ENCODE results near the gene RPS6KC1. TPM values are rescaled to one million over a fixed set of nuclear protein-coding genes. Genes with fewer than 3 reads are reported as not detected.
"Not testable (repeated sequence)": the region's sequence is repeated elsewhere in the genome, so short reads cannot be mapped to it uniquely, and the experiment has no call there.

Gene RPS6KC1
- total and polyA plus RNA-seq, 4 donors = 26.2 to 66.9 (median 33.8) TPM

- 77% methylated on average over 3 of the region's 5 CpGs for WGBS (ENCODE audit: insufficient coverage)
- Histone ChIP-seq H3K27me3 (ENCODE audit: control insufficient read depth, insufficient read depth, low read length) (no peaks in the 10 kb centered on the region), H3K36me3 (ENCODE audit: control insufficient read depth, insufficient read depth, low read length) (no peaks in the 10 kb centered on the region), H3K27ac (ENCODE audit: low read depth, low read length) (no peak overlapping the region), H3K4me1 (ENCODE audit: control insufficient read depth, insufficient read depth, low read length) (no peaks in the 10 kb centered on the region), H3K9me3 (ENCODE audit: control insufficient read depth, insufficient read depth, low read length) (peaks cover 13% of the 10 kb centered on the region), H3K4me3 (ENCODE audit: low read depth, low read length) (no peak overlapping the region)
- no peak for DNase-seq (ENCODE audit: low read depth in 4 of 6, low spot score in 6 of 6)
Observed at GRCh38 chr1:213194383-213194782, 143.3 kb downstream of the RPS6KC1 start.

GRCh38 chr1:213194855-213195254, 143.8 kb downstream of the RPS6KC1 start:
- no peak overlapping the region for H3K27ac ChIP-seq (ENCODE audit: low read depth, low read length)
- no peak for DNase-seq (ENCODE audit: low read depth in 4 of 6, low spot score in 6 of 6)
- H3K27me3 ChIP-seq (ENCODE audit: control insufficient read depth, insufficient read depth, low read length) = no peaks in the 10 kb centered on the region
- H3K4me1 ChIP-seq (ENCODE audit: control insufficient read depth, insufficient read depth, low read length) = no peaks in the 10 kb centered on the region
- H3K36me3 ChIP-seq (ENCODE audit: control insufficient read depth, insufficient read depth, low read length) = no peaks in the 10 kb centered on the region
- H3K4me3 ChIP-seq (ENCODE audit: low read depth, low read length) = no peak overlapping the region
- H3K9me3 ChIP-seq (ENCODE audit: control insufficient read depth, insufficient read depth, low read length) = peaks cover 14% of the 10 kb centered on the region

GRCh38 chr1:213196328-213197054, 145.4 kb downstream of the RPS6KC1 start:
- 98% methylated on average over 6 of the region's 10 CpGs for WGBS (ENCODE audit: insufficient coverage)
- not testable (repeated sequence) for H3K4me1 ChIP-seq (ENCODE audit: control insufficient read depth, insufficient read depth, low read length); H3K36me3 ChIP-seq (ENCODE audit: control insufficient read depth, insufficient read depth, low read length); DNase-seq (ENCODE audit: low read depth in 4 of 6, low spot score in 6 of 6); H3K9me3 ChIP-seq (ENCODE audit: control insufficient read depth, insufficient read depth, low read length); H3K4me3 ChIP-seq (ENCODE audit: low read depth, low read length); H3K27me3 ChIP-seq (ENCODE audit: control insufficient read depth, insufficient read depth, low read length); H3K27ac ChIP-seq (ENCODE audit: low read depth, low read length)

- no CpG with 5 or more reads among the region's 3 CpGs for WGBS (ENCODE audit: insufficient coverage)
Observed at GRCh38 chr1:213200630-213201029, 149.6 kb downstream of the RPS6KC1 start.

GRCh38 chr1:213201380-213202155, 150.5 kb downstream of the RPS6KC1 start:
- peaks cover 7% of the 10 kb centered on the region for H3K9me3 ChIP-seq (ENCODE audit: control insufficient read depth, insufficient read depth, low read length)
- H3K27me3 ChIP-seq (ENCODE audit: control insufficient read depth, insufficient read depth, low read length) = no peaks in the 10 kb centered on the region
- no peaks in the 10 kb centered on the region for H3K36me3 ChIP-seq (ENCODE audit: control insufficient read depth, insufficient read depth, low read length)
- no peaks in the 10 kb centered on the region for H3K4me1 ChIP-seq (ENCODE audit: control insufficient read depth, insufficient read depth, low read length)
- no peak overlapping the region for H3K4me3 ChIP-seq (ENCODE audit: low read depth, low read length)
- H3K27ac ChIP-seq (ENCODE audit: low read depth, low read length) = no peak overlapping the region
- no peak for DNase-seq (ENCODE audit: low read depth in 4 of 6, low spot score in 6 of 6)
- no CpG with 5 or more reads among the region's 1 CpG for WGBS (ENCODE audit: insufficient coverage)

More at GRCh38 chr1:213200630-213201029, 149.6 kb downstream of the RPS6KC1 start:
- Histone ChIP-seq H3K36me3 (ENCODE audit: control insufficient read depth, insufficient read depth, low read length) (no peaks in the 10 kb centered on the region), H3K27ac (ENCODE audit: low read depth, low read length) (no peak overlapping the region), H3K4me1 (ENCODE audit: control insufficient read depth, insufficient read depth, low read length) (no peaks in the 10 kb centered on the region), H3K9me3 (ENCODE audit: control insufficient read depth, insufficient read depth, low read length) (peaks cover 7% of the 10 kb centered on the region), H3K4me3 (ENCODE audit: low read depth, low read length) (no peak overlapping the region), H3K27me3 (ENCODE audit: control insufficient read depth, insufficient read depth, low read length) (no peaks in the 10 kb centered on the region)
- no peak for DNase-seq (ENCODE audit: low read depth in 4 of 6, low spot score in 6 of 6)

GRCh38 chr1:213211201-213211600, 160.2 kb downstream of the RPS6KC1 start:
- H3K9me3 ChIP-seq (ENCODE audit: control insufficient read depth, insufficient read depth, low read length) = peaks cover 2% of the 10 kb centered on the region
- no peaks in the 10 kb centered on the region for H3K27me3 ChIP-seq (ENCODE audit: control insufficient read depth, insufficient read depth, low read length)
- no peak for DNase-seq (ENCODE audit: low read depth in 4 of 6, low spot score in 6 of 6)
- H3K4me1 ChIP-seq (ENCODE audit: control insufficient read depth, insufficient read depth, low read length) = no peaks in the 10 kb centered on the region
- peaks cover 2% of the 10 kb centered on the region for H3K36me3 ChIP-seq (ENCODE audit: control insufficient read depth, insufficient read depth, low read length)
- WGBS (ENCODE audit: insufficient coverage) = no CpG with 5 or more reads among the region's 2 CpGs
- no peak overlapping the region for H3K4me3 ChIP-seq (ENCODE audit: low read depth, low read length)
- H3K27ac ChIP-seq (ENCODE audit: low read depth, low read length) = no peak overlapping the region

GRCh38 chr1:213219076-213219475, 168.0 kb downstream of the RPS6KC1 start:
- not testable (repeated sequence) for H3K9me3 ChIP-seq (ENCODE audit: control insufficient read depth, insufficient read depth, low read length); H3K36me3 ChIP-seq (ENCODE audit: control insufficient read depth, insufficient read depth, low read length); DNase-seq (ENCODE audit: low read depth in 4 of 6, low spot score in 6 of 6); H3K4me1 ChIP-seq (ENCODE audit: control insufficient read depth, insufficient read depth, low read length); H3K27me3 ChIP-seq (ENCODE audit: control insufficient read depth, insufficient read depth, low read length); H3K27ac ChIP-seq (ENCODE audit: low read depth, low read length); H3K4me3 ChIP-seq (ENCODE audit: low read depth, low read length)
- 100% methylated on average over 1 of the region's 2 CpGs for WGBS (ENCODE audit: insufficient coverage)

GRCh38 chr1:213221209-213221608, 170.2 kb downstream of the RPS6KC1 start:
- Histone ChIP-seq H3K27ac (ENCODE audit: low read depth, low read length) (no peak overlapping the region), H3K4me1 (ENCODE audit: control insufficient read depth, insufficient read depth, low read length) (no peaks in the 10 kb centered on the region), H3K4me3 (ENCODE audit: low read depth, low read length) (no peak overlapping the region), H3K9me3 (ENCODE audit: control insufficient read depth, insufficient read depth, low read length) (no peaks in the 10 kb centered on the region), H3K36me3 (ENCODE audit: control insufficient read depth, insufficient read depth, low read length) (no peaks in the 10 kb centered on the region), H3K27me3 (ENCODE audit: control insufficient read depth, insufficient read depth, low read length) (no peaks in the 10 kb centered on the region)
- no peak for DNase-seq (ENCODE audit: low read depth in 4 of 6, low spot score in 6 of 6)
- 80% methylated on average over 2 of the region's 4 CpGs for WGBS (ENCODE audit: insufficient coverage)

GRCh38 chr1:213227458-213227857, 176.4 kb downstream of the RPS6KC1 start:
- no peak overlapping the region for H3K4me3 ChIP-seq (ENCODE audit: low read depth, low read length)
- H3K4me1 ChIP-seq (ENCODE audit: control insufficient read depth, insufficient read depth, low read length) = no peaks in the 10 kb centered on the region
- no peaks in the 10 kb centered on the region for H3K9me3 ChIP-seq (ENCODE audit: control insufficient read depth, insufficient read depth, low read length)
- no peak for DNase-seq (ENCODE audit: low read depth in 4 of 6, low spot score in 6 of 6)
- no peak overlapping the region for H3K27ac ChIP-seq (ENCODE audit: low read depth, low read length)
- 67% methylated on average over 1 of the region's 2 CpGs for WGBS (ENCODE audit: insufficient coverage)
- no peaks in the 10 kb centered on the region for H3K27me3 ChIP-seq (ENCODE audit: control insufficient read depth, insufficient read depth, low read length)
- H3K36me3 ChIP-seq (ENCODE audit: control insufficient read depth, insufficient read depth, low read length) = no peaks in the 10 kb centered on the region

- Histone ChIP-seq H3K27ac (ENCODE audit: low read depth, low read length) (no peak overlapping the region), H3K4me3 (ENCODE audit: low read depth, low read length) (no peak overlapping the region), H3K4me1 (ENCODE audit: control insufficient read depth, insufficient read depth, low read length) (no peaks in the 10 kb centered on the region), H3K9me3 (ENCODE audit: control insufficient read depth, insufficient read depth, low read length) (no peaks in the 10 kb centered on the region), H3K27me3 (ENCODE audit: control insufficient read depth, insufficient read depth, low read length) (no peaks in the 10 kb centered on the region), H3K36me3 (ENCODE audit: control insufficient read depth, insufficient read depth, low read length) (no peaks in the 10 kb centered on the region)
- peak in 2 of 6 donors; percentile 30 to 61 for DNase-seq (ENCODE audit: low read depth in 4 of 6, low spot score in 6 of 6)
- 27% methylated on average over 4 of the region's 4 CpGs for WGBS (ENCODE audit: insufficient coverage)
Observed at GRCh38 chr1:213231795-213232231, 180.8 kb downstream of the RPS6KC1 start.
